Lung (tissue), 12 donors: ENCODE results near the gene KRT10. TPM values are rescaled to one million over a fixed set of nuclear protein-coding genes. Genes with fewer than 3 reads are reported as not detected.

Experiments used
- ATAC-seq: fragments of 200-7000 bp; cut with Tn5 transposase; one replicate; pipeline ENCODE4 v1.9.1; 2020; ENCODE audit warnings: moderate number of reproducible peaks; ENCODE audit not compliant: insufficient read depth, low FRiP score
- DNase-seq, 3 donors: peaks; one replicate each; pipeline ENCODE4 v3.0.0-alpha.2; 2013 to 2017
- H3K27ac ChIP-seq, 2 donors: one replicate each; pipeline ENCODE4 v1.5.1; 2013; ENCODE audit warnings: mild to moderate bottlenecking in 2 of 2, moderate library complexity in 2 of 2, control low read depth in 1 of 2, inconsistent platforms in 1 of 2, low read depth in 1 of 2, low read length in 1 of 2
- H3K27me3 ChIP-seq, 3 donors: one replicate each; pipeline ENCODE4 v1.5.1; 2013; ENCODE audit warnings: low read length in 2 of 3; ENCODE audit not compliant: control insufficient read depth in 3 of 3, insufficient read depth in 3 of 3
- H3K36me3 ChIP-seq, 4 donors: one replicate each; pipeline ENCODE4 v1.5.1; 2013; ENCODE audit warnings: low read length in 4 of 4, mild to moderate bottlenecking in 1 of 4, moderate library complexity in 1 of 4; ENCODE audit not compliant: control insufficient read depth in 4 of 4, insufficient read depth in 4 of 4
- H3K4me1 ChIP-seq, 5 donors: one replicate each; pipeline ENCODE4 v1.5.1; 2013; ENCODE audit warnings: low read length in 5 of 5, mild to moderate bottlenecking in 2 of 5, moderate library complexity in 1 of 5; ENCODE audit not compliant: control insufficient read depth in 5 of 5, insufficient read depth in 5 of 5
- H3K4me3 ChIP-seq: one replicate; pipeline ENCODE4 v1.5.1; 2013; ENCODE audit warnings: mild to moderate bottlenecking, control low read depth, moderate library complexity
- H3K9ac ChIP-seq, 2 donors: one replicate each; pipeline ENCODE4 v1.5.1; 2013; ENCODE audit warnings: low read length in 2 of 2, control low read depth in 1 of 2; ENCODE audit not compliant: insufficient read depth in 1 of 2
- H3K9me3 ChIP-seq, 4 donors: one replicate each; pipeline ENCODE4 v1.5.1; 2013; ENCODE audit warnings: low read length in 3 of 4, mild to moderate bottlenecking in 1 of 4, moderate library complexity in 1 of 4; ENCODE audit not compliant: control insufficient read depth in 4 of 4, insufficient read depth in 3 of 4
- CTCF ChIP-seq: IDR thresholded peaks from 2 replicates; pipeline ENCODE4 v1.5.1; 2012; ENCODE audit warnings: mild to moderate bottlenecking; ENCODE audit errors: control extremely low read depth, extremely low read depth
- WGBS, 2 donors: extraction: QIAGEN DNeasy Blood & Tissue Kit; methylation state at CpG; one replicate each; pipeline ENCODE4 v1.1.7; 2013; 5-methylcytosine and 5-hydroxymethylcytosine counted together
- polyA plus RNA-seq, 2 donors: library from polyadenylated mRNA; stranded (reverse); fragments of 200-250 nt; gene quantifications; one replicate each; pipeline ENCODE4 v1.2.1, GENCODE V29; 2013
- total RNA-seq, 2 donors: library from RNA; depleted of rRNA in 1 of 2; stranded (reverse); fragments of >200 nt in 1 of 2; gene quantifications; one replicate each; pipeline ENCODE4 v1.2.1, GENCODE V29; 2014 to 2021
- donor health status: control.
- donor health status: control.
- donor health status: Bipolar disorder and iron deficiency.
- donor health status: healthy.
- donor health status: DM: yes; HTN: yes; CAD: no.

Gene KRT10
- total and polyA plus RNA-seq, 4 donors: 4.6 to 60.6 (median 27.8) TPM

DNA sequence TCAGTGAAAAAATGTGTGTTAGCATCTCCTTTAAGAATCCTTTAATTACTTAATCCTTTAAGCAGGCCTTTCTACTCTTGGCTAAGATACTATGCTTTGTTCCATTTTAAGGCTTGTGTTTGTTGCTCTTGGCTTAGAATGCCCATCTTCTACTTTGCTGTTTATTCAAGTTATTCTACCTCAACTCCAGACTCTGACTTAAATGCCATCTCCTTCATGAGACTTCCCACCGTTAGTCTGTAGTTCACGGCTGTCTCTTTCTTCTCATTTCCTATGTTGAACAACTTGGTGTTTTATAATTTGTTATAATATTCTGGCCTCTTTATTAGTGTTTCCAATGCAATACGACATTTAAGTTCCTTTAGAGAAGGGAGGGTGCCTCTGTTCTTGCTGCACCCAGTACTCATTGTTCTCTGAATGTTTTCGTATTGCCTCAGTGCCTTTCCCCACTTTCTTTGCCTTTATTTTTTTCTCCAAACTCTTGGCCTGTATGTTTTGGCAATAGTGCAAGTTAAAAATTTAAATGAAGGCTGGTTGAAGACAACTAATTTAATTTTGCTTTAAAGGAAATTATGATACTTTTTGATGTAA, 6.1 kb upstream of the KRT10 start:
- ATAC-seq (no peak), DNase-seq (no peak)
- peak overlapping the region in 1 of 2 donors; percentile 56 for H3K27ac ChIP-seq
- no peaks in the 10 kb centered on the region for H3K27me3 ChIP-seq
- H3K9me3 ChIP-seq: no peaks in the 10 kb centered on the region
- no peak for TF ChIP-seq CTCF
- 82 to 95% methylated on average over 4 of the region's 4 CpGs for WGBS, 2 donors
- no peak overlapping the region for H3K9ac ChIP-seq
- H3K4me1 ChIP-seq: peaks cover 0 to 2% (median 0%) of the 10 kb centered on the region in 5 donors
- H3K4me3 ChIP-seq: no peak overlapping the region
- H3K36me3 ChIP-seq: no peaks in the 10 kb centered on the region

DNA sequence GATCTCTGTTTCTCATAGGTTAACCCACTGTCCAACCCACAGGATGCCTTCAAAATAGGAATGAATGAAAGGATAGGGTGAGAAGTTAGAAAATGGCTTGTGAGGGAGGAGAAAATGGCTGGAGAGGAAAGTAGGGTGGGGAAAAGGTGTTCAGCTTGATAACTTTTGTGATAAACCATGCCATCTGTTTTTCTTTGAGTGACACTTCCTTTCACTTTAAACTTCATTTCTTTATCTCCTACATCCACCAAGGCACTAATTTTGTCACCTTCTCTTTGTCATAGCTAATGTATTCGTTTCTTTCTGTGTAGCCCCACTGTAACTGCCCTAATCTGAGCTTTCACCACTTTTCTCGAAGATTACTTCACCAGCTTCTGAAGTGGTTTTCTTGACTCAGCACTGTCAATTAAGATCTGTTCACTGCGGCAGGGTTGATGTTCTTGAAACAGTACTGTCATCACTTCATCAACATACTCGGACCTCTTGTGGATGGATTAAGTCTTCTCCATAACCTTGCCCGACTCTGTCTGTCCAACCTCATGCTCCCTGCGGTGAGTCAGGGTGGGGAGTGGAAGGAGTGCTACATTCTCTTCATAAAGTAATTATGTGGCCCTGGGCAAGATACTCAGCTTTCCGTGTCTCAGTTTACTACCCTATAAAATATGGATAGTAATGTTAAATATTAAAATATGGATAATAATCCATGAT, 5.5 kb upstream of the KRT10 start:
- H3K9me3 ChIP-seq: no peaks in the 10 kb centered on the region
- no peak for TF ChIP-seq CTCF
- H3K4me3 ChIP-seq: no peak overlapping the region
- no peak overlapping the region for H3K9ac ChIP-seq
- DNase-seq (no peak), ATAC-seq (no peak)
- H3K27ac ChIP-seq: no peak overlapping the region
- 74 to 77% methylated on average over 7 of the region's 7 CpGs for WGBS, 2 donors
- H3K27me3 ChIP-seq: no peaks in the 10 kb centered on the region
- H3K4me1 ChIP-seq: no peaks in the 10 kb centered on the region
- no peaks in the 10 kb centered on the region for H3K36me3 ChIP-seq

DNA sequence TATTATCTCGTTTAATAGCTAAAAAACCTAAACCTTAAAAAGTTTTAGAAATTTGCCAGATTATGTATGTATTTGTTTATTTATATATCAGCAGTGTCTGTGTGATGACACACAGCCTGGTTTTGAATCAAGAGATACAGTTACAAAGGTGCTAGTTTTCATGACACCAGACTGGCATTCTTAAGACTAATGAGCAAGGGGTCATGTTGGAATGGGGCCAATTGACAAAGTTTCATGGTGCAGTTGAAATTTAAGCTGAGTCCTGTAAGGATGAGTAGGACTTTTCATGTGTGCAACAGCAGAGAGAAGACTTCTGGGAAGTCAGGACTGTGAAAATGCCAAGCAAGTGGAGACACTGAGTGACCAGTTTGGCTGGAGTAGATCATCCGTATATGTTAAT, 3.2 kb upstream of the KRT10 start:
- no peak for DNase-seq
- TF ChIP-seq CTCF: no peak

More for the DNA sequence above, 3.2 kb upstream of the KRT10 start:
- WGBS, 2 donors: 93 to 96% methylated on average over 2 of the region's 2 CpGs
- H3K9ac ChIP-seq: no peak overlapping the region
- ATAC-seq: no peak
- peaks cover 0 to 2% (median 0%) of the 10 kb centered on the region in 5 donors for H3K4me1 ChIP-seq
- no peaks in the 10 kb centered on the region for H3K36me3 ChIP-seq
- H3K4me3 ChIP-seq: no peak overlapping the region
- H3K27me3 ChIP-seq: no peaks in the 10 kb centered on the region
- H3K9me3 ChIP-seq: no peaks in the 10 kb centered on the region
- H3K27ac ChIP-seq: no peak overlapping the region
